ENCODE measurements around the gene GALNT3.

GRCh38 chr2:165794536-165794928, 485 bp upstream of the GALNT3 start:
- TF ChIP-seq CTCF (IDR thresholded peaks at IDR 0.05; ENCODE audit: low read length) (no peak), EZH2 (IDR thresholded peaks at IDR 0.05; ENCODE audit: borderline replicate concordance, low read length) (no peak)

Measured in OCI-LY1 (cell line).